NCI-H2029 (cell line): ENCODE measurements around the gene VIL1.

ENCODE experiments used
- DNase-seq: peaks from one replicate; lab custom pipeline; 2025; lab: John Stamatoyannopoulos, UW

VIL1 gene

GRCh38 chr2:218418717-218419458 lies at the start of gene VIL1:
Gene VIL1 (plus strand): TSS chr2:218419123. CDS start chr2:218423779, 4,656 bp downstream.
- no peak for DNase-seq

- DNase-seq, result peak; percentile 57
Observed at GRCh38 chr2:218369330-218369729, 49.6 kb upstream of the VIL1 start.

- DNase-seq, result no peak
Observed at GRCh38 chr2:218370410-218371063, 48.4 kb upstream of the VIL1 start.

- no peak for DNase-seq
Observed at GRCh38 chr2:218371983-218372350, 47.0 kb upstream of the VIL1 start.

- DNase-seq, result no peak
Observed at GRCh38 chr2:218374795-218375194, 44.1 kb upstream of the VIL1 start.

GRCh38 chr2:218375212-218375611 lies 43.7 kb upstream of the VIL1 start:
- no peak for DNase-seq

- no peak for DNase-seq
Observed at GRCh38 chr2:218378053-218378452, 40.9 kb upstream of the VIL1 start.

GRCh38 chr2:218381916-218382366 lies 37.0 kb upstream of the VIL1 start, which contains the start of gene SLC11A1:
Gene SLC11A1 (plus strand): TSS chr2:218382273. CDS start chr2:218382369, 96 bp downstream.
- no peak for DNase-seq

GRCh38 chr2:218382785-218383184 lies 36.1 kb upstream of the VIL1 start:
- DNase-seq, result no peak

GRCh38 chr2:218383892-218384519 lies 34.9 kb upstream of the VIL1 start:
- no peak for DNase-seq

GRCh38 chr2:218384975-218385374 lies 33.9 kb upstream of the VIL1 start:
- DNase-seq, result no peak

GRCh38 chr2:218386505-218387368 lies 32.2 kb upstream of the VIL1 start:
- no peak for DNase-seq

- peak; percentile 87 for DNase-seq
Observed at GRCh38 chr2:218387369-218388194, 31.3 kb upstream of the VIL1 start.

- no peak for DNase-seq
Observed at GRCh38 chr2:218389333-218390150, 29.4 kb upstream of the VIL1 start.

- no peak for DNase-seq
Observed at GRCh38 chr2:218391202-218391601, 27.7 kb upstream of the VIL1 start.

- no peak for DNase-seq
Observed at GRCh38 chr2:218392459-218392858, 26.5 kb upstream of the VIL1 start.

GRCh38 chr2:218392891-218393462 lies 25.9 kb upstream of the VIL1 start:
- DNase-seq, result no peak

- DNase-seq, result no peak
Observed at GRCh38 chr2:218393750-218394290, 25.1 kb upstream of the VIL1 start.

GRCh38 chr2:218394298-218395089 lies 24.4 kb upstream of the VIL1 start:
- no peak for DNase-seq
